HG03103 (cell line): Measurements from ENCODE around the gene PCNX2.

Experiments used
- ATAC-seq: cut with Tn5 transposase; IDR thresholded peaks from one replicate; pipeline ENCODE4 v1.9.1; 2021; ENCODE audit warnings: low read depth; ENCODE audit not compliant: unreplicated experiment

The PCNX2 gene, protein sequence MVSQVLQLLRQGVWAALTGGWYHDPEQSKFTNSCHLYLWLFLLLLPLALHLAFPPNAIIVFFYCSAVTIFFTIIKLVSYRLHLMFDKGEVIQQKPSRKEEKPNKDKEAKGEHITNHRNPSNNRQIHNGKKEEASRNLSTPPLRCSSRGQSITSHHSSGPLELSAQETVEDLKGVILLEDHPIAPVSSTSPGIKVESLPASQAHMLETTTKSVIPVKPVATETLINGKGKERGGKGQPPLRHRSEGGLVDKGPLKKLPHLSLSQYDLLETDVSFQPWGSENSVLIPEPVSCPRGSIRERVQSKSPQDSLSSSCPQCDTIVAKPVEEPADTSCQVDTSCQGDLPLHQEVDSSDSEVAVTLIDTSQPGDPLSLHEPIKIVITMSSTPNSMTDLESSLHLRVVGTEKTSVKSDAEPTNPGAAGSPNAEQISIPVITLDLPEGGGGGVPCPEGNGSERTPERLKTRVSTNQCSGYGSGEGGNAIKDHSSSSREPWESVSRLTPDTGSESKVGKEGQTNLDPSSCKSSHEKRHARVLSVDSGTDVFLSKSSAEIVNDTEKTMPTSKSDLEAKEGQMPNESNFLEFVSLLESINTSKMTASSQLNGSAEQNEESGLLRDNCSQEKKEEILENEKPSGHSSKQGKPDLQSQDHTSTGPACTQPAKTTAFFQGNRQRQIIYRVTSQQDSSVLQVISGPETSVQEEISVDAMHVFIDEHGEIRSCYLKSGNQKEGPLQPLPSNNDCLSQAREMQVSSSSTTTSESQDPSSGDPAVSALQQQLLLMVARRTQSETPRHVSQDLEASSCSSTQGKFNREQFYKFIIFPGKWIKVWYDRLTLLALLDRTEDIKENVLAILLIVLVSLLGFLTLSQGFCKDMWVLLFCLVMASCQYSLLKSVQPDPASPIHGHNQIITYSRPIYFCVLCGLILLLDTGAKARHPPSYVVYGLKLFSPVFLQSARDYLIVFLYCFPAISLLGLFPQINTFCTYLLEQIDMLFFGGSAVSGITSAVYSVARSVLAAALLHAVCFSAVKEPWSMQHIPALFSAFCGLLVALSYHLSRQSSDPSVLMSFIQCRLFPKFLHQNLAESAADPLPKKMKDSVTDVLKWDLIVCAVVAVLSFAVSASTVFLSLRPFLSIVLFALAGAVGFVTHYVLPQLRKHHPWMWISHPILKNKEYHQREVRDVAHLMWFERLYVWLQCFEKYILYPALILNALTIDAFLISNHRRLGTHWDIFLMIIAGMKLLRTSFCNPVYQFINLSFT (N-terminal part only)

DNA sequence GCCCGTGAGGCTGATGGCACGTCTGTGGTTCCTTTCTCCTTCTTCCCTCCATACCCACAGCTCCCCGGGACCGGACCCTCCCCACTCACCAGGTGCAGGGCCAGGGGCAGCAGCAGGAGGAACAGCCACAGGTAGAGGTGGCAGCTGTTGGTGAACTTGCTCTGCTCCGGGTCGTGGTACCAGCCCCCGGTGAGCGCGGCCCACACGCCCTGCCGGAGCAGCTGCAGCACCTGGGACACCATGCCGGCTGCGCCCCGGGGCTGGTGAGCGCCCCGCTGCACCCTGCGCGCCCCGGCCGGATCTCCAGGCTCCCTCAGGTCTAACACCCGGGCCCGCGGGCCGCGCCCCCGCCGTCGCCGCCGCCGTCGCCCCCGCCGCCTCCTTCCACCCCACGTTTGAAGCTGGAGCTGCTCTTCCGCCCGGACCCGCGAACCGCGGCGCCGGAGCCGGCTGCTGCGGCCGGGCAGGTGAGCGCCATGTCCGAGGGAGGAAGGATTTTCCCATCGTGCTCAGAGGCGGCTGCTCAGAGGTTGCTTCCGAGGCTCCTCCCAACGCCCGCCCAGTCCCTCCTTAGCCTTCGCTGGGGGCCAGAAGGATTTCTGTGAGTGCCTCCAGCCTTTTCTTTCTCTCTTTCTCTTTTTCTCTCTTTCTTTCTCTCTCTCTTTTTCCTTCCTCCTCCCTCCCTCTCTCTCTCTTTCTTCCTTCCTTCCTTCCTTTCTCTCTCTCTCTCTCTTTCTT is at the start of gene PCNX2:
Gene PCNX2 (minus strand): TSS at position 489 of the 738 bp plus-strand sequence. CDS start 247 bp downstream, at position 242.
- peak; percentile 92 for ATAC-seq

GRCh38 chr1:233343262-233343661 is 47.7 kb upstream of the PCNX2 start:
- no peak for ATAC-seq

DNA sequence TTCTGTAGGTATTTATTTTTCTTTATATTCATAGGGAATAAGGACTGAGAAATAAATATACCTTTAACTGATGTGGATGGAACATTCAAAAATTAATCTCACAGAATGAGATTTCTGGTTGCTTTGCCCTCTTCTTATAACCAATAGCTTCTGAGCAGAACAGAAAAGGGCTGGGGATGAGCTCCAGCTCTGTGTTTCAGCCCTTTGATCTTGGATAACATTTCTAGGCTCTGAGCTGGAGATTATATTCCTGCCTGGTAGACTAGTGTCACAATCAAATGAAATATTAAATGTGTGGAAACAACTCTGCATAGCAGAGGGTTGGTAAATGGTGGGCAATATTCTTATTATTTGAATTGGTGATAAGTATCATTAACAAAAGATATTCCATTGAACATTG is 46.6 kb upstream of the PCNX2 start:
- no peak for ATAC-seq

GRCh38 chr1:233340966-233341516 is 45.5 kb upstream of the PCNX2 start:
- ATAC-seq = no peak

GRCh38 chr1:233340031-233340555 is 44.6 kb upstream of the PCNX2 start:
- no peak for ATAC-seq

DNA sequence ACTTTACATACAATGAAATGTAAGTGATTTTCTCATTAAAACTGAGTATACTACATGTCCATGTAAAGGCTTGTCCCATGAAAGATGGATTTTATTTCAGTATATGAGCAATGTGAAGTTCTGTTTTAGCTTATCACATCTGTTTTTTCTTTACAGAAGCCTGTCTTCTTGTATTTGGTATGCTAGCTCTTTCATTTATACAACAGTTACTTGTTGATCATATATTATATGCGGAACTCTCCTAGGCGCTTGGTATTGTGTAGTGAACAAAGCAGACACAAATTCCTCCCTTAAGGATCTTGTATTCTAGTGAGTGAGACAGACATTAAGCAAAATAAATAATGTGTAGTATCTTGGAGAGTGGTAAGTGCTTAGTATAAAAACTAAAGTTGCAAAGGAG is 42.6 kb upstream of the PCNX2 start:
- no peak for ATAC-seq

- ATAC-seq = no peak
Observed at GRCh38 chr1:233337505-233337904, 42.0 kb upstream of the PCNX2 start.

DNA sequence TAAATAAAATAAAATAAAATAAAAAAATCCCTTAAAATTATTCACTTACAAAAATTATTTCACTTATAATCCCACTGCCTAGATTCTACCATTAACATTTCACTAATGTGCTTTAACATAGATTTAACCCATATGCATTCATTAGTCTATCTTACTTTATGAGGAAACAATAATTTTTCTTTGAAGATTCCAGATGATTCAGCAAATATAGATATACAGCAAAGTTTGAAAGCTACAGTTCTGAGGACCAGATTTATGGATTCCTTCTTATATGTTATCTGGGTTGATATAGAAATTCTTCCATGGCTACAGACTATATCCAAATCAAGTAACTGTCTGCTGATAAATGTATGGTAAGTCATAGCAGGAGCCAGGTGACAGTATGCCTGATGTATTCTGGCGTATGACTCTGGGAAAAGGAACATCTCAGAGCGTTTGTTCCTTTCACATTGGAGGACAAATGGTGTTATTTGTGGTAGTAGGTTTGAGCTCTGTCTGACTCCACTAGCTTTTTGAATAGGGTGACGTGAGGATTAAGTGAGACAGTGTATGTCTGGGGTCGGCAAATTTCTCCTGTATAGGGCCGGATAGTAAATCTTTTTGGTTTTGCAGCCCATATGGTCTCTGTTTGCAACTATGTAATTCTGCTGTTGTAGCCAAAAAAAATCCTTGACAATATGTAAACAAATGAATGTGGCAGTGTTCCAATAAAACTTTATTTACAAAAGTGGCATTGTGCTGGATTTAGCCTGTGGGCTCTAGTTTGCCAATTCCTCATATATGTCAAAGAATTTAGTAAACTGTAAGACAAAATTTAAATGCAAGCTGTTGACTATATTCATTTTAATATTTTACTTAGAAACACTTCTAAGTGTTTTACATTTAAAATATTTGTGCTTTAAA is 41.3 kb upstream of the PCNX2 start:
- no peak for ATAC-seq

- no peak for ATAC-seq
Observed at GRCh38 chr1:233334092-233334491, 38.6 kb upstream of the PCNX2 start.

DNA sequence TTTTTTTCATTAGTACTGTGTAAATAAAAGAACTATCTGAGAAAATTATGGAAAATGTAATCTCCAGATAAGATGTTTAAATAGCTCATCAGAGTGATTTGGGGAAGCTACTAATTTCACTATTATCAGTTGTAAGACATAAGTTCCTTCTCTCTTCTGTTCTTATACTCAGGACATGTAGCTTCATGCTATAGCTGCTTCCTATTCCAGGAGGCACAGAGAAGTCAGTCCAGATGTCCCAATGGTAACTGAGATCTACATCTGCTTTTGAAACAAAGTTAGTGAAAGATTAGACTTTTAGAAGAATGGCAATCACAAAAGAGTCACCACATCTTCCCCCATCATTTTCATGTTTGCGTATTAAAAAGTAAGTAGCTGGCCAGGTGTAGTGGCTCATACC is 37.6 kb upstream of the PCNX2 start:
- ATAC-seq = no peak

DNA sequence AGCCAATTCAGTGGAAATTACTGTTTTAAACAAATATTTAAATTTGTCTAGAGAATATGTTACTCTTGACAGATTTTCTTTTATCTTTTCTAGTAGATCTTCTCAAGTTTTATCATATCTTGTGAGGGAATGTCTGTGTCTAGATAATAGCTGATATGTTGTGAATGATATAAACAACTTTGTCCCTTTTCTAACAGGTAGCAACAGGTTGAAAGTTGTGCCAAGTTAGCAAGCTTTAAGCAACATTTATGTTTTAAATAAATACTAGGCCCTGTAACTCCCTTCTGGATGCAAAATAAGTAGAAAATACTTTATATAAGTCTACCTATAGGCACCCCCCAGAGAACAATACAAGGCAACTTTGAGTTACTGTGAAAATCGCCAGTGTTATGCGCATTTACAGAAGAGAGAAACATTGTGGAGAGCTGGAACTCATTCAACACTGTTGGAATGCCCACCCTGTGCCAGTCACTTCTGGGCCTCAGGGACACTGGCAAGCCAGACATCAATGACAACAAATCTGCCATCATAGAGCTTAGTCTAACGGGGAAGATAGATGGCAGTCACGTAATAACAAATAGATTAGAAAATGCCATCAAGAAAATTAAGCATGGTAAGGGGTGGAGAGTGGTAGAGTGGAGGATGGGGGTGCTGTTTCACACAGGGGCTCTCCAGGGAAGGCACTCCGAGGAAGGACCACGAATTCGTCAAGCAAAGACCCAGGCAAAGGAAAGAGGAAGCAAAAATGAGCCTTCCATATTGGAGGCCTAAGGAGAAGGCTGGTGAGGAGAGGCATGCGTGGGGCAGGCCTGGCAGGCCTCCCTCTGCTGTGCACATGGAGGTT is 36.4 kb upstream of the PCNX2 start:
- no peak for ATAC-seq

DNA sequence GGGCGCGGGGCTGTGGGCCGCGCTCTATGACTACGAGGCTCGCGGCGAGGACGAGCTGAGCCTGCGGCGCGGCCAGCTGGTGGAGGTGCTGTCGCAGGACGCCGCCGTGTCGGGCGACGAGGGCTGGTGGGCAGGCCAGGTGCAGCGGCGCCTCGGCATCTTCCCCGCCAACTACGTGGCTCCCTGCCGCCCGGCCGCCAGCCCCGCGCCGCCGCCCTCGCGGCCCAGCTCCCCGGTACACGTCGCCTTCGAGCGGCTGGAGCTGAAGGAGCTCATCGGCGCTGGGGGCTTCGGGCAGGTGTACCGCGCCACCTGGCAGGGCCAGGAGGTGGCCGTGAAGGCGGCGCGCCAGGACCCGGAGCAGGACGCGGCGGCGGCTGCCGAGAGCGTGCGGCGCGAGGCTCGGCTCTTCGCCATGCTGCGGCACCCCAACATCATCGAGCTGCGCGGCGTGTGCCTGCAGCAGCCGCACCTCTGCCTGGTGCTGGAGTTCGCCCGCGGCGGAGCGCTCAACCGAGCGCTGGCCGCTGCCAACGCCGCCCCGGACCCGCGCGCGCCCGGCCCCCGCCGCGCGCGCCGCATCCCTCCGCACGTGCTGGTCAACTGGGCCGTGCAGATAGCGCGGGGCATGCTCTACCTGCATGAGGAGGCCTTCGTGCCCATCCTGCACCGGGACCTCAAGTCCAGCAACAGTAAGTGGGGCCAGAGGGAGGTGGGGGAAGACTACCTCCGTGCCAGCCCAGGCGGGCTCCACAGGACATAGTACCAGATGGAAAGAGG is 32.8 kb upstream of the PCNX2 start:
- peak; percentile 9 for ATAC-seq

DNA sequence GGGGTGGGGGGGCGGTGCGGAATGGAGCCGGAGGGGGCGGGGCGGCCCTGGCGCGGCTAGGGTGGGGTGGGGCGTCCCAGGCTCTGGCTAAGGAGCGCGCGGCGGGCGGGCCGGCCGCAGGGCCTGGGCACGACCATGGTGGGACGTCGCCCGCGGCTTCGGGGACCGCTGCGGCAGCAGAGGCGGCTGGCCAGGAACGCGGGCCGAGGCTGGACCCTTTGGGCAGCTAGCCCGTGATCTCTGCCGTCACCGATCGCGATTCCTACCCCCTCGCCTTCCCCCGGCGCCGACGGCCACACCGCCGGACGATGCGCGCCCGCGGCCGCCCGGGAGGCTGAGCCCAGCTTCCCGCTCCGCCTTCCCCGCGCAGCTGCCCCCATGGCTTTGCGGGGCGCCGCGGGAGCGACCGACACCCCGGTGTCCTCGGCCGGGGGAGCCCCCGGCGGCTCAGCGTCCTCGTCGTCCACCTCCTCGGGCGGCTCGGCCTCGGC is 32.2 kb upstream of the PCNX2 start, which contains the start of gene MAP3K21:
Gene MAP3K21 (plus strand): TSS at position 74 of the 491 bp plus-strand sequence. CDS start 305 bp downstream, at position 379.
- ATAC-seq = peak; percentile 41

DNA sequence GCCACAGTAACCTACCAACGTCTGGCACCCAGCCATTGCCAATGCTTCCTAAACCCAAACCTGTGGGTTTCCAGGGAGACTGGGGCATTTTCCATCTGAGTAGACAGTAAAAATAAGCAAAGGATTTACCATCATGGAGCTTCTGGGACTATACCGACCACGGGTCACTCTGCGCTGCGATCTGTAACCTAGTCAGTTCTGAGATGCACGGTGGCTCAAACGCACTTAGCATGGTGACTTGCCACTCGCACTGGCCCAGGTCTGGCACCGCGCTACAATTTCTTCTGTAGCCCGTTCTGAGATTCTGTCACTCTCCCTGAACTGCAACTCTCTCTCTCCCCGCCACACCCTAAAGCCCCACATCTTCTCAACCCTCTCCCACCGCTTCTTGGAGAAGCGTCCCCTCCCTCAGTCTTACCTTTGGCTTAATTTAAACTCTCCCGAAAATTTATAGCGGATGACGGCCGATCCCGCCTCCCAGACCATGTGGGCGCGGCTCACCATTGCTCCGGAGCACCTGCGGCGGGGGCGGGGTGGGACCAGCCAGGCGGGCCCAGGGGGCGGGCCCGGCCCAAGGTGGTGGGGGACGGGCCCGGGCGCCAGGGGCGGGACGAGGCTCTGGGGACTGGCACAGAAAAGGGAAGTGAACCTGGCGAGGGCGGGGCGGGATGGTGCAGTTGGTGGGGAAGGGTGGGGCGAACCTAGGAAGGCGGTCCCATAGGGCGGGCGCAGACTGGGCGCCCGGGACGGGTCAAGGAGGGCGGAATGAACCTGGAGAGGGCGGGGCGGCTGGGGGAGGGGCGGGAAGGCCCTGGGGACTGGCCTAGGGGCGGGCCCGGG is 31.5 kb upstream of the PCNX2 start:
- peak; percentile 91 for ATAC-seq

DNA sequence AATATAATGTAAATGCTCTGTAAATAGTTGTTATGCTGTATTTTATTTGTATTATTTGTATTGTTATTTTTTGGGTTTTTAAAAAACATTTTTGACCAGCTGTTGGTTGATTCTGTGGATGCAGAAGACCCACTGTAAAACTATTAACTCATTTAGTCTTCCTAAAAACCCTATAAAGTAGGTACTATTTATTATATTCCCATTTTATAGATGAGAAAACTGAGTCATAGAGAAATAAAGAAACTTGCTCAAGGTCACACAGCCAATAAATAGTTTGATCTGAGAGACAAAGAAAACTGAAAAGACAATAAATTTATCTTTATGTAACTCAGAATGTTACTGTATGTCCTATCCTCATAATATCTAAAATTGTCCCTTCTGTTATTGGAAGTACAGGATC is 30.8 kb upstream of the PCNX2 start:
- no peak for ATAC-seq

DNA sequence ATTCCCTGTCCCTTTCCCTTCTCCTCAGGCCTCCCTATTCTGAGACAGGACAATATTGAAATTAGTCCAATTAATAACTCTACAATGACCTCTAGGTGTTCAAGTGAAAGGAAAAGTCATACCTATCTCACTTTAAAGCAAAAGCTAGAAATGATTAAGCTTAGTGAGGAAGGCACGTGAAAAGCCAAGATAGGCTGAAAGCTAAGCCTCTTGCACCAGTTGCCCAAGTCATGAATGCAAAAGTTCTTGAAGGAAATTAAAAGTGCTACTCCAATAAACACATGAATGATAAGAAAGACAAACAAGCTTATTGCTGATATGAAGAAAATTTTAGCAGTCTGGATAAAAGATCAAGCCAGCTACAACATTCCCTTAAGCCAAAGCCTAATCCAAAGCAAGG is 28.2 kb upstream of the PCNX2 start:
- ATAC-seq = no peak
